ENCODE measurements around the gene ADGRV1.

DNA sequence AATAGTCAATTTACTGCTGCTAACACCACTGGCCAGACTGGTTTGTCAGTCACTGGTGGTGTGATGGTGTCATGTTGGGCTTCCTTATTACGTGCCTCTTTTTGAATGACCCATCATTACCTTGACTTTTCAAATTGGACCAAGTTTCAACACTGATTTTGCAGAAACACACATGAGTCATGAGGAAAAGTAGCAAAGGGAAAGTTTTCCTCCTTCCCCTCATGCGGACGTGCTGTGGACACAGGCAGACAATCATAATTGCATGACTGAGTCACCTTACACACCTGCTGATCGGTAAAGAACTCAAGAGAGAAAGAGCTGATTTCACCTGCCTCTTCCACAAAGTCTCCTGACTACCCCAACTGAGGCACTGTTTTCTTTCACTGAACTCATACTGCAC lies 500.0 kb downstream of the ADGRV1 start:
- TF ChIP-seq, protein P1, sequence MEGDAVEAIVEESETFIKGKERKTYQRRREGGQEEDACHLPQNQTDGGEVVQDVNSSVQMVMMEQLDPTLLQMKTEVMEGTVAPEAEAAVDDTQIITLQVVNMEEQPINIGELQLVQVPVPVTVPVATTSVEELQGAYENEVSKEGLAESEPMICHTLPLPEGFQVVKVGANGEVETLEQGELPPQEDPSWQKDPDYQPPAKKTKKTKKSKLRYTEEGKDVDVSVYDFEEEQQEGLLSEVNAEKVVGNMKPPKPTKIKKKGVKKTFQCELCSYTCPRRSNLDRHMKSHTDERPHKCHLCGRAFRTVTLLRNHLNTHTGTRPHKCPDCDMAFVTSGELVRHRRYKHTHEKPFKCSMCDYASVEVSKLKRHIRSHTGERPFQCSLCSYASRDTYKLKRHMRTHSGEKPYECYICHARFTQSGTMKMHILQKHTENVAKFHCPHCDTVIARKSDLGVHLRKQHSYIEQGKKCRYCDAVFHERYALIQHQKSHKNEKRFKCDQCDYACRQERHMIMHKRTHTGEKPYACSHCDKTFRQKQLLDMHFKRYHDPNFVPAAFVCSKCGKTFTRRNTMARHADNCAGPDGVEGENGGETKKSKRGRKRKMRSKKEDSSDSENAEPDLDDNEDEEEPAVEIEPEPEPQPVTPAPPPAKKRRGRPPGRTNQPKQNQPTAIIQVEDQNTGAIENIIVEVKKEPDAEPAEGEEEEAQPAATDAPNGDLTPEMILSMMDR (conservative IDR thresholded peaks at IDR 0.05; ENCODE audit: low read depth, low read length): no peak
- TF ChIP-seq EZH2 (IDR thresholded peaks at IDR 0.05; ENCODE audit: borderline replicate concordance, low read depth, low read length, poor library complexity, severe bottlenecking): no peak

Data from A673 (cell line).